IMR-90 (cell line): ENCODE measurements around the gene MPP2. TPM values are rescaled to one million over a fixed set of nuclear protein-coding genes. Genes with fewer than 3 reads are reported as not detected.

Source experiments
- ATAC-seq: fragments of 200-7000 bp; cut with Tn5 transposase; 2 replicates; pipeline ENCODE4 v1.9.1; 2020; ENCODE audit warnings: low read depth, mild to moderate bottlenecking, moderate library complexity
- BruUV-seq: library from RNA; stranded (reverse); fragments of 400-500 nt; replicated peaks from 2 replicates; lab custom pipeline; 2021; lab: Mats Ljungman, UMichigan
- CTCF ChIA-PET: fragments of 300-600 bp; formaldehyde crosslinking; extraction: SDS; loops from one replicate; lab custom pipeline; 2021; ENCODE audit warnings: antibody characterized with exemption; lab: Yijun Ruan, JAX
- POLR2A ChIA-PET: fragments of 300-600 bp; sonication (Branson Sonifier 250); formaldehyde crosslinking; loops from one replicate; lab custom pipeline; 2022; ENCODE audit warnings: antibody characterized with exemption; ENCODE audit not compliant: unreplicated experiment; lab: Charles Lee
- DNase-seq: peaks from one replicate; pipeline ENCODE4 v3.0.0; 2013
- H2AFZ ChIP-seq: replicated peaks from 2 replicates; pipeline ENCODE3; 2013; ENCODE audit warnings: low read length, mild to moderate bottlenecking; ENCODE audit not compliant: poor library complexity
- H2AK5ac ChIP-seq: 2 replicates; pipeline ENCODE4 v1.6.1; 2013; ENCODE audit warnings: low read depth, low read length, inconsistent platforms
- H2AK9ac ChIP-seq: replicated peaks from 2 replicates; pipeline ENCODE3; 2013; ENCODE audit warnings: mild to moderate bottlenecking, low read depth, low read length, moderate library complexity; ENCODE audit not compliant: poor library complexity
- H2BK120ac ChIP-seq: 2 replicates; pipeline ENCODE4 v1.6.1; 2013; ENCODE audit warnings: low read depth, low read length, inconsistent platforms
- H2BK15ac ChIP-seq: 3 replicates; pipeline ENCODE4 v1.6.1; 2013; ENCODE audit warnings: low read depth, low read length, inconsistent platforms
- H2BK20ac ChIP-seq: 2 replicates; pipeline ENCODE4 v1.6.1; 2013; ENCODE audit warnings: low read depth, mild to moderate bottlenecking, inconsistent platforms, low read length, moderate library complexity
- H2BK5ac ChIP-seq: 2 replicates; pipeline ENCODE4 v1.6.1; 2013; ENCODE audit warnings: mild to moderate bottlenecking, low read depth, low read length, inconsistent platforms; ENCODE audit not compliant: poor library complexity, severe bottlenecking
- H3K14ac ChIP-seq: replicated peaks from 2 replicates; pipeline ENCODE4 v1.6.1; 2013; ENCODE audit warnings: low read depth, low read length, inconsistent platforms
- H3K18ac ChIP-seq: 2 replicates; pipeline ENCODE4 v1.6.1; 2013; ENCODE audit warnings: low read depth, low read length, control low read depth
- H3K23ac ChIP-seq: 2 replicates; pipeline ENCODE4 v1.6.1; 2013; ENCODE audit warnings: low read depth, low read length, inconsistent platforms
- H3K27ac ChIP-seq: 2 replicates; pipeline ENCODE4 v1.5.1; 2013; ENCODE audit warnings: mild to moderate bottlenecking, control low read depth, low read length; ENCODE audit not compliant: insufficient read depth
- H3K27me3 ChIP-seq: 2 replicates; pipeline ENCODE4 v1.6.1; 2013; ENCODE audit warnings: low read length; ENCODE audit not compliant: control insufficient read depth, insufficient read depth
- H3K36me3 ChIP-seq: 2 replicates; pipeline ENCODE4 v1.6.1; 2013; ENCODE audit warnings: low read length, mixed read lengths; ENCODE audit not compliant: control insufficient read depth, insufficient read depth
- H3K4ac ChIP-seq: 2 replicates; pipeline ENCODE4 v1.6.1; 2013; ENCODE audit warnings: low read depth, low read length, inconsistent platforms
- H3K4me1 ChIP-seq: 2 replicates; pipeline ENCODE4 v1.6.1; 2013; ENCODE audit warnings: low read length, mixed read lengths; ENCODE audit not compliant: control insufficient read depth, insufficient read depth
- H3K4me2 ChIP-seq: 2 replicates; pipeline ENCODE4 v1.6.1; 2013; ENCODE audit warnings: low read depth, mild to moderate bottlenecking, control low read depth, low read length, moderate library complexity
- H3K4me3 ChIP-seq: 2 replicates; pipeline ENCODE4 v1.5.1; 2013; ENCODE audit warnings: low read depth, mild to moderate bottlenecking, control low read depth, low read length, moderate library complexity; ENCODE audit not compliant: insufficient read depth
- H3K56ac ChIP-seq: 2 replicates; pipeline ENCODE4 v1.6.1; 2013; ENCODE audit warnings: low read length, inconsistent platforms; ENCODE audit not compliant: insufficient read depth; ENCODE audit errors: extremely low read depth
- H3K79me1 ChIP-seq, 2 experiments: 2 replicates each; pipeline ENCODE4 v1.6.1; 2013; ENCODE audit warnings: low read length in 2 of 2, inconsistent platforms in 1 of 2, low read depth in 1 of 2
- H3K9ac ChIP-seq: 2 replicates; pipeline ENCODE4 v1.6.1; 2013; ENCODE audit warnings: low read depth, low read length, control low read depth
- H3K9me1 ChIP-seq: 2 replicates; pipeline ENCODE4 v1.6.1; 2013; ENCODE audit warnings: low read length, inconsistent platforms; ENCODE audit not compliant: insufficient read depth
- H3K9me3 ChIP-seq: 2 replicates; pipeline ENCODE4 v1.6.1; 2013; ENCODE audit warnings: low read length; ENCODE audit not compliant: control insufficient read depth, insufficient read depth
- H4K20me1 ChIP-seq: 2 replicates; pipeline ENCODE4 v1.6.1; 2013; ENCODE audit warnings: low read length, inconsistent platforms; ENCODE audit not compliant: insufficient read depth
- H4K5ac ChIP-seq: 2 replicates; pipeline ENCODE4 v1.6.1; 2013; ENCODE audit warnings: mild to moderate bottlenecking, low read depth, low read length, control low read depth
- H4K8ac ChIP-seq, 2 experiments: 2 replicates each; pipeline ENCODE4 v1.6.1; 2013; ENCODE audit warnings: low read depth in 2 of 2, low read length in 2 of 2, control low read depth in 1 of 2, inconsistent platforms in 1 of 2
- H4K91ac ChIP-seq: 2 replicates; pipeline ENCODE4 v1.6.1; 2013; ENCODE audit warnings: low read depth, low read length, inconsistent platforms; ENCODE audit not compliant: insufficient read depth
- CEBPB ChIP-seq: IDR thresholded peaks from 2 replicates; pipeline ENCODE4 v1.6.1; 2012; ENCODE audit warnings: low read depth, low read length, improper control_type of control experiment
- CHD1 ChIP-seq: IDR thresholded peaks from 2 replicates; pipeline ENCODE4 v1.6.1; 2012; ENCODE audit warnings: low read depth, low read length, improper control_type of control experiment
- CTCF ChIP-seq: conservative IDR thresholded peaks from 2 replicates; pipeline ENCODE4 v1.5.1; 2012; ENCODE audit warnings: mild to moderate bottlenecking, low read depth, low read length, improper control_type of control experiment
- FOS ChIP-seq: fragments of 150-350 bp; IDR thresholded peaks from 2 replicates; pipeline ENCODE4 v1.6.1; 2016; ENCODE audit warnings: low read depth, low read length
- MAFK ChIP-seq: IDR thresholded peaks from 2 replicates; pipeline ENCODE4 v1.6.1; 2012; ENCODE audit warnings: low read depth, low read length, improper control_type of control experiment
- MAZ ChIP-seq: IDR thresholded peaks from 2 replicates; pipeline ENCODE4 v1.6.1; 2012; ENCODE audit warnings: low read depth, mild to moderate bottlenecking, low read length, improper control_type of control experiment, moderate library complexity, borderline replicate concordance
- MXI1 ChIP-seq: IDR thresholded peaks from 2 replicates; pipeline ENCODE4 v1.6.1; 2012; ENCODE audit warnings: low read depth, mild to moderate bottlenecking, low read length, moderate library complexity, borderline replicate concordance
- RAD21 ChIP-seq: IDR thresholded peaks from 2 replicates; pipeline ENCODE4 v1.6.1; 2012; ENCODE audit warnings: low read length, improper control_type of control experiment
- RCOR1 ChIP-seq: IDR thresholded peaks from 2 replicates; pipeline ENCODE4 v1.6.1; 2012; ENCODE audit warnings: mild to moderate bottlenecking, low read length, improper control_type of control experiment; ENCODE audit not compliant: insufficient replicate concordance
- RFX5 ChIP-seq: IDR thresholded peaks from 2 replicates; pipeline ENCODE4 v1.8.0; 2012; ENCODE audit warnings: low read depth, mild to moderate bottlenecking, low read length, moderate library complexity
- SMC3 ChIP-seq: fragments of 150-350 bp; IDR thresholded peaks from 2 replicates; pipeline ENCODE4 v1.6.1; 2016; ENCODE audit warnings: low read depth, mild to moderate bottlenecking, antibody characterized with exemption, low read length, moderate library complexity
- WGBS, 2 experiments: methylation state at CpG; one replicate each; pipeline versions ENCODE4 v1.1.5 to v1.1.7; 2013; ENCODE audit warnings: missing lambda C conversion rate in 2 of 2; ENCODE audit not compliant: insufficient read length in 1 of 2; ENCODE audit errors: extremely low coverage in 2 of 2; 5-methylcytosine and 5-hydroxymethylcytosine counted together
- dilution Hi-C: fragments of 300-500 bp; cut with HindIII; formaldehyde crosslinking; loops from one replicate; pipeline ENCODE4 v1.14.3; 2018; ENCODE audit warnings: low sequenced_read_pairs; ENCODE audit not compliant: unreplicated experiment
- in situ Hi-C: fragments of 300-500 bp; cut with MboI; formaldehyde crosslinking; loops from 3 replicates; pipeline ENCODE4 v1.14.3; 2019; ENCODE audit warnings: low sequenced_read_pairs, inconsistent platforms, mixed read lengths
- intact Hi-C: fragments of 100-400 bp; cut with micrococcal nuclease; formaldehyde crosslinking; loops from 2 replicates; pipeline ENCODE4 v1.10.0; 2022
- polyA plus RNA-seq, 3 experiments: library from polyadenylated mRNA; depleted of rRNA; stranded (reverse); fragments of >200 nt; gene quantifications; 2 replicates each; pipeline ENCODE4 v1.2.3, GENCODE V29; 2012; ENCODE audit warnings: low replicate concordance in 1 of 3
- total RNA-seq: library from RNA; depleted of rRNA; stranded (reverse); fragments of >200 nt; gene quantifications from 2 replicates; pipeline ENCODE4 v1.2.3, GENCODE V29; 2012

MPP2 gene
- total and polyA plus RNA-seq, 2 of the 4 experiments (the other 2 are of a cell fraction) = 3.2 to 3.8 TPM

- Histone ChIP-seq H3K9me1 (peaks cover 3% of the 10 kb centered on the region; the same call in 1 of the 2 replicates), H2BK5ac (no peak overlapping the region), H2AK9ac (no peak overlapping the region), H3K9ac (no peak overlapping the region), H3K23ac (no peak overlapping the region), H3K18ac (no peak overlapping the region), H2AFZ (no peak overlapping the region), H4K5ac (no peak overlapping the region), H2BK20ac (no peak overlapping the region), H4K20me1 (no peaks in the 10 kb centered on the region), H3K4me3 (no peak overlapping the region), H3K4ac (no peak overlapping the region), H3K4me2 (no peak overlapping the region), H3K56ac (no peak overlapping the region), H4K8ac (no peak overlapping the region), H2BK120ac (no peak overlapping the region), H4K91ac (no peak overlapping the region), H3K27ac (no peak overlapping the region), H3K14ac (no peak overlapping the region), H2BK15ac (no peak overlapping the region), H3K4me1 (no peaks in the 10 kb centered on the region), H3K36me3 (no peaks in the 10 kb centered on the region), H3K79me1 (no peaks in the 10 kb centered on the region), H2AK5ac (no peak overlapping the region), H3K9me3 (no peaks in the 10 kb centered on the region), H3K27me3 (peaks cover 66% of the 10 kb centered on the region)
- ChIA-PET POLR2A (no interaction called here), CTCF (no interaction called here)
- in situ Hi-C loops = no loop called here
- ATAC-seq = no peak
- no TSS peak for BruUV-seq
- intact Hi-C loops = no loop called here
- DNase-seq = no peak
- TF ChIP-seq CEBPB (no peak), SMC3 (no peak), RCOR1 (no peak), CHD1 (no peak), CTCF (no peak), RAD21 (no peak), RFX5 (no peak), FOS (no peak), MAFK (no peak), MXI1 (no peak), MAZ (no peak)
- dilution Hi-C loops = no loop called here
- WGBS, 2 experiments = no CpG with 5 or more reads among the region's 13 CpGs
These were observed 10.7 kb upstream of the MPP2 start for GRCh38 chr17:43918026-43918389.
